GM18511 (cell line): ENCODE measurements around the gene IL4R.
"Not testable (repeated sequence)": the region's sequence is repeated elsewhere in the genome, so short reads cannot be mapped to it uniquely, and the experiment has no call there.

Experiments
- ATAC-seq: cut with Tn5 transposase; IDR thresholded peaks from one replicate; pipeline ENCODE4 v1.9.1; 2021; ENCODE audit warnings: mild to moderate bottlenecking, moderate library complexity; ENCODE audit not compliant: unreplicated experiment

IL4R gene

DNA sequence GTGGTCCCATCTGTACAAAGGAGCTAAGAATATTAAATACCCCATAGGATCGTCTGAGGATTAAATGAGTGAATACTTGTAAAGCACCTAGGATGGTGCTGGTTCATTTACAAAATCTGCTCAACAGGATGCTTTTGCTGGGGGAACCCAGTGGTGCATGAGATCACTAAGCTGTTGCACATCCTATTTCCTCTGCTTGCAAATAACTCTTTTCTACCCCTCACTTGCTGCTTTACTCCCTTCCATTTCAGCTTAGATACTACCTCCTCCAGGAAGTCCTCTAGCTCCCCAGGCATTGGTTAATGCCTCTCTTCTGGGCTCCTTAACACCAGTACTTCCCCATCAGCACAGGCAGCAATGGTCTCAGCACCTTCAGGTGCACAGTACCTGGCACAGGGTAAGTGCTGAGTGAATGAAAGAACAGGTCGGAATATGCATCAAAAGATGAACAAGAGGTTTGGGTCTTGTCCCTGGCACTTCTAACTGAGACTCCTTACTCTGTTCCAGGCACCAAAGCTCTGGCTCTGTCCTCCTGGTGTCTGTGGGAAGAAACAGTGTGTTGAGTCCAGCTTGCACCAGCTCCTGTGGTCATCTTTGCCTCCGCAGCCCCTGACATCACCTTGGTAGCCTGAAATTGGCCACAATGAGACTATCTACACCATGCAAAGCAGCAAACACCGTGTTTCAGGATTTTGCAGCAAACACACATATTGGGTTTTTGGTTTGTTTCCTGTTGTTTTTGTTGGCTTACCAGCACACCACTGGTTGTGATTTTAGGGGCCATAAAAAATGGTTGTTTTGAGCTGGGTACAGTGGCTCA lies 64.1 kb downstream of the IL4R start:
- no peak for ATAC-seq

DNA sequence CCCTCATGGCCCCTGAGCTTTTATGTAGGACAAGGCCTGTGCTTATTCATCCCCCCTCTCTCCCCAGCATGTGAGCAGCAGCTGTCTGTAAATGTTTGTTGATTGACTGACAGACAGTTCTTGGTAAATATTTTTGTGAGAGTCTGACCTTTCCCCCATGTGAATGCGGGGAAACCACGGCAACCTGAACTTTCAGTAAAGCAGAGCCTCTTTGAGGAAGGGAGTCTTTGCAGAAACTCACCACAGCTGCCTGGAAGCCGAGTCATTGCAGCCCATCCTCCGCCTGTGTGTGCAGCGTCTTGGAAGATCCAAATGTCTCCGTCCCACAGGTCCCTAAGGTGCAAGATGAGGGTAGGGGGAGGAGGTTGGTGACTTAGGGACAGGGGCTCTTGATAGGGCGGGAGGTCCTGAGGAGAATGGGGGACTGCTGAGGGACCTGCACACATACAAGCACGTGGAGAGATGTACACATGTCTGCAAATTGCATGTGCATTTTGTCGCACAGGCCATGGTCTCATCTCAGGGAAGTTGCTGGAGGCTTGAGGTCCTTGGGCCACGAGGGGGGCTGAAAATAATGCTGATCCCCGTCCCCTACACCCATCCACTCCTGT lies 65.2 kb downstream of the IL4R start:
- no peak for ATAC-seq

GRCh38 chr16:27379919-27380318 lies 66.1 kb downstream of the IL4R start:
- no peak for ATAC-seq

DNA sequence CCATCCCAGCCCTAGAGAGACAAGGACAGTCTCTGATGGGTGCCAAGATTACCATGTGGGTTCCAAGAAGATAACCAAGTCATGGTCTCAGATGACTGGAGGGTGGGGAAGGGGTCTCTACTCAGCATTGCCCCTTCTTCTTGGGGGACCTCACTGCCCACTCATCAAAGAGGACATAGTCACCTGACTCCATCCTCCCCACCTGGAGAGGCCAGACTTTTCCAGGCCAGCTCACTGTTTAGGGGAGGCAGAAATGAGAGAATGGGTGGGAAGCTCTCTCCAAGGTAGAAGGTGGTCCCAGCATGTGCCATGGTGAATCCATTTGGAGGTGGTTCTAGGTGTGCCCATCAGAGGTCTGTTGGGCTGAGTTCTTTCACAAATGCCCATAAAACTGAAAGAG lies 67.5 kb downstream of the IL4R start:
- no peak for ATAC-seq

GRCh38 chr16:27381974-27382855 lies 68.4 kb downstream of the IL4R start:
- ATAC-seq, result no peak

DNA sequence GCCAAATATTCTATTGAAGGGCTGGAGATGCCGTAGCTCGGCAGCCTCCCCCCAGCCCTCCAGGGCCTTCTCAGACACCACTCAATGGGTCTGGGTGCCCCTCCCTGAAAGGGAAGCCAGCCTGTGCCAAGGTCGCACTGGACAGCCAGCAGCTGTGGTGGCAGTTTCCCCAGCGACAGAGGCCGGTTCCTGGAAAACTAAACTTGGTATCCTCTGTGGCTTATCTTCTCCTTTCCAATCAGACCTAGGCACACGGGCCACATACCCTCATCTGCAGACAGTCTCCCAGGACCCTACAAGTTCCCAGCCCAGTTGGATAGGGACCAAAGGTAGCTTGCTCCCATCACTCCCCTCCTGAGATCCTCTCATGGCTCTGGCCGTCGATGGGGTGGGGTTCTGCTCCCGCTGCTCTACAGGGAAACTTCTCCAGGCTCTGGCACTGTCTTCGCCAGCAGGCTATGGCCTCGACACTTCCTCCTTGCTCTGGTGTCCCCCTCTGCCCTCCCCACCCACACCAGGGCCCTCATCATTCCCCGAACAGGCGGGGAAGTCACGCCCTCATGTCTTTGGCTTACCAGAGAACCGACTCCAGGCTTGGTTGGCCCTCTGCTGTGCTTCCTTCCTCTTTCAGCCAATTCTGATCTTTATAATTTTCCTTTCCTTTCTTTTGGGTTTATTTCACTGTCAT lies 69.9 kb downstream of the IL4R start:
- no peak for ATAC-seq

- ATAC-seq, result no peak
Observed at GRCh38 chr16:27384425-27384824, 70.7 kb downstream of the IL4R start.

GRCh38 chr16:27385398-27385797 lies 71.6 kb downstream of the IL4R start:
- no peak for ATAC-seq

GRCh38 chr16:27386674-27387073 lies 72.9 kb downstream of the IL4R start:
- no peak for ATAC-seq

DNA sequence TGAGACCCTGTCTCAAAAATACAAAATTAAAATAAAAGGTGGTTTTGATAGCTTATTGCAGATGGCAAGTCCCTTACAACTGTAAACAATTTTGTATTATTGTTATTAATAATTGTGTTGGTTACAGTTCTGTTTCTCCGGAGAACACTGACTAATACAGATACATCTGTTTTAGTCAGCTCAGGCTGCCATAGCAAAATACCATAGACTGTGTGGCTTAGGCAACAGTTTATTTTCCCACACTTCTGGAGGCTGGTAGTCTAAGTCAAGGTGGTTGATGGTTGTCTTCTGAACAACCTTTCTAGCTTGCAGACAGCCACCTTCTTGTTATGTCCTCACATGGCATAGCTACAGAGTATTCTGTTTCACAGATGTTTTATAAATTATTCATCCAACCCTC lies 74.0 kb downstream of the IL4R start:
- peak; percentile 80 for ATAC-seq

DNA sequence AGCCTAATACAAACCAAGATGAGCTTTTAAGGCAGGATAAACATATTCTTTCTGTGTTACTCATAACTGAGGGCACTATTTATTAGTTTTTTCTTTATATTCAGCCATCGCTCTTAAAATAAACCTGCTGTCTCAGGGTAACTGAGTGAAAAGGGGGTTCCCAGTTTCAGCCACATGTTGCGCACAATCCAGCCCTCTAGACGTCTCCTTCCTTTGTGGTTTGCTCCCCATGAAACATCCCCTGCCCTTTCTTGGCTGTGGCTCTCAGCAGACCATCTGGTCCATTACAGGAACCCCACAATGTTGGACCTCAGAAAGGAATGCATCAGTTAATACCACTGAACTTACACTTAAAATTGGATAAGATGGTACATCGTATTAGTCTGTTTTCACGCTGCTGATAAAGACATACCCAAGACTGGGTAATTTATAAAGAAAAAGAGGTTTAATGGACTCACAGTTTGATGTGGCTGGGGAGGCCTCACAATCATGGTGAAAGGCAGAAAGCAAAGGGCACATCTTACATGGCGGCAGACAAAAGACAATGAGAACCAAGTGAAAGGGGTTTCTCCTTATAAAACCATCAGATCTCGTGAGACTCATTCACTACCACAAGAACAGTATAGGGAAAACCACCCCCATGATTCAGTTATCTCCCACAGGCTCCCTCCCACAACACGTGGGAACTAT lies 75.6 kb downstream of the IL4R start:
- ATAC-seq, result no peak

DNA sequence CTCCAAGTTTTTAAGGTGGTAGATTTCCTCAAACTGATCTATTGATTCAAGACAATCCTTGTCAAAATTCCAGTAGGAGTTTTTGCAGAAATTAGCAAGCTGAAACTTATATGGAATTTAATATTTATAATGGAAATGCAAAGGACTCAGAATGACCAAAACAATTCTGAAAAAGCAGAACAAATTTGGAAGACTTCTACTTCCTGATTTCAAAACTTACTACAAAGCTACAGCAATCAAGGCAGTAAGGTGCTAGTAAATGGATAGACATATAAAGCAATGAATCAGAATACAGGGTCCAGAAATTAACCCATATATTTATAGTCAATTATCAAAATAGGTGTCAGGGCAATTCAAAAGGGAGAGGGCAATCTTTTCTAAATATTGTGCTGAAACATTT lies 76.4 kb downstream of the IL4R start:
- ATAC-seq, result no peak

GRCh38 chr16:27392671-27393070 lies 78.9 kb downstream of the IL4R start:
- no peak for ATAC-seq

DNA sequence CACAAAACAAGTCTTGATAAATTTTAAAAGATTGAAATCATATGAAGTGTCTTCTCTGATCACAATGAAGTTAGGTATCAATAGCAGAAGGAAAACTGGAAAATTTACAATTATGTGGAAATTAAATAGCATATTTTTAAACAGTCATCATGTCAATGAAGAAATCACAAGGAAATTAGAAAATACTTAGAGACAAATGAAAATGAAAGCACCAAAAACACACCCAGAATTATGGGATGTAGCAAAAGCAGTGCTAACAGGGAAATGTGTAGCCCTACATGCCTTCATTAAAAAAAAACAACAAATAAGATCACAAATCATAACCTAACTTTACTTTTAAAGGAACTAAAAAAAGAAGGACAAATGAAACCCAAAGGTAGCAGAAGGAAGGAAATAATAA lies 80.7 kb downstream of the IL4R start:
- ATAC-seq, result no peak

DNA sequence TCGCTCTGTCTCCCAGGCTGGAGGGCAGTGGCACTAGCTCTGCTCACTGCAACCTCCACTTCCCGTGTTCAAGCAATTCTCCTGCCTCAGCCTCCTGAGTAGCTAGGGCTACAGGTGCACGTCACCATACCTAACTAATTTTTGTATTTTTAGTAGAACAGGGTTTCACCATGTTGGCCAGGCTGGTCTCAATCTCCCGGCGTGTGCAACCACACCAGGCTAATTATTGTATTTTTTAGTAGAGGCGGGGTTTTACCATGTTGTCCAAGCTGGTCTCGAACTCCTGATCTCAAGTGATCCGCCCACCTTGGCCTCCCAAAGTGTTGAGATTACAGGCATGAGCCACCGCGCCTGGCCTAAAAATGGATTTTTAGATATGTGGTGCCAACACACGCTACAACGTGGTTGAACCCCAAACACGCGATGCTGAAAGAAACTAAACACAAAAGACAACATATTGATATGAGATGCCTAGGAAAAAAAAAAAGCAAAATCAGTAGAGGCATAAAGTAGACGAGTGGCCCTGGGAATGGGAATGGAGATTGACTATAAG lies 84.6 kb downstream of the IL4R start:
- not testable (repeated sequence) for ATAC-seq

DNA sequence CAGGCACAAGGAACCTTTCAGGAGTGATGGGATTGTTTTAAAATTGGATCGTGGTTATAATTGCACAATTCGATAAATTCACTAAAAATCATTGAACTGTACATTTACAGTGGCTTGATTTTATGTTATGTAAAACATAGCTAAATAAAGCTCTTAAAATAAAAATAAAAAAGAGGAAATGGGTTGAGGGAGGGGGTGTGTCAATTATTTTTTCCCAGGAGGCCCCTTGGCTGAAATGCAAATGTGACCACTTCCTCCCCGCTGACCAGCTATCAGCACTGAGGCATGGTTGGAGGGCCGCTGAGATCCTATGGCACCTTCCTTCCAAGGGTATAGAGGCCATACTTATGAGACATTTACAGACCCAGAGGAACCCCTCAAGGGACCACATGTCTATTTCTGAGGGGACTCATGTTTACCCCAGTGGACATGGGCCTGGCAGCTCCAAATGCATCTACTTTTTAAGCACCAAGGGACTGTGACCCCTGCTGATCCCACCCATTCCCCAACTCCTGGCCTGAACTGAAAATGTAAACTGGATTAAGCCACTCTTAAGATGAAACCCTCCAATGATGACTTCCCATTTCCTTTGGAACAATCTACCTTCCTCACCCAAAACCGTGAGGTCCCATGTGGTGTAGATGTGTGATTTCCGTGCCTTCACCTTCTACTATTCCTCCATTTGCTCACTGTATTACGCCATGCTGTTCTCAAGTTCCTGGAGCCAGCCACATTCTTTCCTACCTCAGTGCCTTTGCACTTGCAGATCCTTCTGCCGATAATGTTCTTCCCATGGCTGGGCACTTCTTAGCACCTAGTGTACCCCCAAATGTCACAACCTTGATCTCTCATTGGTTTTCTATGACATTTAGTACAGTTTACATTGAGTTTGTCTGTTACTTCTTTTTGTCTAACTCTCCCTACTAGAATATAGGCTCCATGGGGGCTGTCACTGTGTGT lies 85.4 kb downstream of the IL4R start:
- peak; percentile 30 for ATAC-seq

DNA sequence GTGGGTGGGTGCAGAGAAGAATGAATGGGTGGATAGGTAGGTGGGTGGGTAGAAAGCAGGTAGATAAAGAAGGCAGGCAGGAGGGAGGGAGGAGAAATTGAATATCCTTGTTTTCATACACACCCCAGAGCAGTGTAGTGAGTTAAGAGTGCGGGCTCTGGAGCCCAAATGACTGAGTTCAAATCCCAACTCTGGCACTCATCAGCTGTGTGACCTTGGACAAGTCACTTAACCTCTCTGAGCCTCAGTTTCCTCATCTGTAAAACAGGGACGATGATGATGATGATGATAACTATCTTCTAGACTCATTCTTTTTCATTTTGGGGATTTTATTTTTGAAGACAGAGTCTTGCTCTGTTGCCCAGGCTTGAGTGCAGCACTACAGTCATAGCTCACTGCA lies 86.2 kb downstream of the IL4R start:
- ATAC-seq, result no peak

DNA sequence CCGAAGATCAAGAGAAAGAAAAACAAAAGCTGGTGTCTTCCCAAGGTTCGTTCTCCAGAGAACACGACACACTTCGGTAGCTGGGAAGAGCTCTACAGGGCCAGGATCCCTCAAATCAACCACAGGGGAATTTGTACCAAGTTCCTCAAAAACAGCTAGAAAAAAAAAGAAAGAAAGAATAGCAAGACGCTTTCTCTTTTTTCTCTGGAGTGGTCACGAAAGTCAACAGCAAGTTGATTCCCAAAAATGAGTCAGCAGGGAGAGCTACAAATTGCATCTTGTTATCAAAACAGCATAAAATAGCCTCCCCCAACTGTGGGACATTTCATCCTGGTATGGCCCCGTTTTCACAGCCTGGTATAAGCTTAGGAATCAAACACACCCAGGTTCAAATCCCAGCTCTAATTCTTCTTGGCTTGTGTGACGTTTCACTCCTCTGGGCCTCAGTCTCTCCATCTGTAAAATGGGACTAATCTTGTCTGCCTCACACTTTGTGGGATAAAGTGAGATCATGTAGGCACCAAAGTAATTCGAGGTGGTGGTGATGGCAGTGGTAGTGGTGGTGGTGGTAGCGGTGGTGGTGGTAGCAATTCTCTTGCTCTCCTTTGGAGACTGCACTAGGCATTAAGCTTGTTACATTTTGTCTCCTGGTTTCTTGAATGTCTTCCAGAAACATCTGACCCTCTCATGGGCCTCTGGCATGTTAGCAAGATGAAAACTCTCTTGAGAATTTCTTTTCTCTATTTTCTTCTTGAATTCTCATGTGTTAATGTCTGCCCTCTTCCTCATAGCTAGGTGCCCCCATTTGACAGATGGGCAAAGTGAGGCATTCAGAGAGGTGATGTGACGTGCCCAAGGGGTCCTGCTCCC lies 87.2 kb downstream of the IL4R start:
- ATAC-seq, result no peak
